ENCODE data around the gene ATCAY. TPM values are rescaled to one million over a fixed set of nuclear protein-coding genes. Genes with fewer than 3 reads are reported as not detected.

The ATCAY gene
- total RNA-seq, 1 donor from 2014 or later: not detected

DNA sequence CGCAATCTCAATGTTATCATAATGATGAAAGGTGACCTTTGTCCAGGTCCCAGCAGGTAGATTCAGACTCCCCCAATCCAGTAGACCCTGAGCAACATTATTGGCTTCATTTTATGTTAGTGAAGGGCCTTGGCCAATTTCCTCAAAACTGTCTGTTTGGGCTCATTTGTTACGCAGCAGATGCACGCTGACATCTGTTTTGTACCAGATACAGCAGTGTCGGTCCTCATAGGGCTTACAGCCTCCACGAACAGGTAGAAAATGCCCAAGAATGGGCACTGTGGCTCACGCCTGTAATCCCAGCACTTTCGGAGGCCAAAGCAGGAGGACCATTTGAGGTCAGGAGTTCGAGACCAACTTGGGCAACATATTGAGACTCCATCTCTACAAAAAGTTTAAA is 39.3 kb downstream of the ATCAY start:
- no peaks in the 10 kb centered on the region for H3K36me3 ChIP-seq
- intact Hi-C loops (cut with micrococcal nuclease): no loop called here
- no peaks in the 10 kb centered on the region for H3K4me1 ChIP-seq
- no peak overlapping the region for H3K4me3 ChIP-seq
- H3K27me3 ChIP-seq (ENCODE audit: low read depth): no peaks in the 10 kb centered on the region
- TF ChIP-seq, protein P1, sequence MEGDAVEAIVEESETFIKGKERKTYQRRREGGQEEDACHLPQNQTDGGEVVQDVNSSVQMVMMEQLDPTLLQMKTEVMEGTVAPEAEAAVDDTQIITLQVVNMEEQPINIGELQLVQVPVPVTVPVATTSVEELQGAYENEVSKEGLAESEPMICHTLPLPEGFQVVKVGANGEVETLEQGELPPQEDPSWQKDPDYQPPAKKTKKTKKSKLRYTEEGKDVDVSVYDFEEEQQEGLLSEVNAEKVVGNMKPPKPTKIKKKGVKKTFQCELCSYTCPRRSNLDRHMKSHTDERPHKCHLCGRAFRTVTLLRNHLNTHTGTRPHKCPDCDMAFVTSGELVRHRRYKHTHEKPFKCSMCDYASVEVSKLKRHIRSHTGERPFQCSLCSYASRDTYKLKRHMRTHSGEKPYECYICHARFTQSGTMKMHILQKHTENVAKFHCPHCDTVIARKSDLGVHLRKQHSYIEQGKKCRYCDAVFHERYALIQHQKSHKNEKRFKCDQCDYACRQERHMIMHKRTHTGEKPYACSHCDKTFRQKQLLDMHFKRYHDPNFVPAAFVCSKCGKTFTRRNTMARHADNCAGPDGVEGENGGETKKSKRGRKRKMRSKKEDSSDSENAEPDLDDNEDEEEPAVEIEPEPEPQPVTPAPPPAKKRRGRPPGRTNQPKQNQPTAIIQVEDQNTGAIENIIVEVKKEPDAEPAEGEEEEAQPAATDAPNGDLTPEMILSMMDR (IDR thresholded peaks at IDR 0.05; ENCODE audit: borderline replicate concordance): no peak
- no peak for DNase-seq
- H3K9me3 ChIP-seq (replicated peaks): peaks cover 33% of the 10 kb centered on the region
- H3K27ac ChIP-seq (replicated peaks): no peak overlapping the region

DNA sequence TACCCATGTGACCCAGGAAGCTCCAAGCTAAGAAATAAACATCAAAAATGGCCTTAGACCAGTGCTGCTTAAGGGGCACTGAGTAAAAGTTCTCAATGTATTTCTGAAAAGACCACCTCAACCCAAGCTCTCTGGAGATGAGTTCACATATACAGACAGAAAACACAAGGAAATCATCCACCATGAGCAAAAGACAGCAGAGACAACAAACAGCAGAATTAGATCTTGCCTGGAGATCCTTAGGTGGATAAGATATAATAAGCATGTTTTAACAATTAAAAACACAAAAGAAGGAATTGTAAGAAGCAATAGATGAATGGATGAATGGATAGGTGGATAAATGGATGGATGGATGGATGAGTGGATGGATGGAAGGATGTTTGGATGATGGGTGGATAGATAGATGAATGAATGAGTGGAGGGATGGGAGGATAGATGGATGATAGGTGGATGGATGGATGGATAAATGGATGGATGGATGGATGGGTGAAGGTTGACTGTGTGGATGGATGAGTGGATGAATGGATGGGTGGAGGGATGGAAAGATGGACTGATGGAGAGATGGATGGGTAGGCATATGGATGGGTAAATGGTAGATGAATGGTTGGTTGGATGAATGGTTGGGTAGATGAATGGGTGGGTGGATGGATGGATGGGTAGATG is 42.7 kb downstream of the ATCAY start:
- no peaks in the 10 kb centered on the region for H3K27me3 ChIP-seq (ENCODE audit: low read depth)
- intact Hi-C loops (cut with micrococcal nuclease): no loop called here
- no peaks in the 10 kb centered on the region for H3K4me1 ChIP-seq
- H3K4me3 ChIP-seq: no peak overlapping the region
- DNase-seq: no peak
- TF ChIP-seq, protein P1 (IDR thresholded peaks at IDR 0.05; ENCODE audit: borderline replicate concordance): no peak
- peaks cover 29% of the 10 kb centered on the region for H3K9me3 ChIP-seq (replicated peaks)
- no peak overlapping the region for H3K27ac ChIP-seq (replicated peaks)
- H3K36me3 ChIP-seq: no peaks in the 10 kb centered on the region

DNA sequence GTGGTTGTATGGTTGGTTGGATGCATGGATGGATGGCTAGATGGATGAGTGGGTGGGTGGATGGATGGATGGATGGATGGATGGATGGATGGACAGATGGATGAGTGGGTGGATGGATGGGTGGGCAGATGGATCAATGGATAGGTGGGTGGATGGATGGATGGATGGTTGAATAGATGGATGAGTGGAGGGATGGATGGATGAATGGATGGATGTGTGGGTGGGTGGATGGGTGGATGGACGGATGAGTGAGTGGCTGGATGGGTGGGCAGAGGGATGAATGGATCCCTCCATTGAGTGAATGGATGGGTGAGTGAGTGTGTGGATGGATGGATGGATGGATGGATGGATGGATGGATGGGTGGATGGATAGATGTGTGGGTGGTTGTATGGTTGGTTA is 43.4 kb downstream of the ATCAY start:
- intact Hi-C loops (cut with micrococcal nuclease): no loop called here
- Histone ChIP-seq H3K27ac (replicated peaks) (no peak overlapping the region), H3K9me3 (replicated peaks) (peaks cover 29% of the 10 kb centered on the region), H3K4me1 (no peaks in the 10 kb centered on the region), H3K27me3 (ENCODE audit: low read depth) (no peaks in the 10 kb centered on the region), H3K36me3 (no peaks in the 10 kb centered on the region), H3K4me3 (no peak overlapping the region)
- no peak for DNase-seq
- TF ChIP-seq, protein P1 (IDR thresholded peaks at IDR 0.05; ENCODE audit: borderline replicate concordance): no peak

DNA sequence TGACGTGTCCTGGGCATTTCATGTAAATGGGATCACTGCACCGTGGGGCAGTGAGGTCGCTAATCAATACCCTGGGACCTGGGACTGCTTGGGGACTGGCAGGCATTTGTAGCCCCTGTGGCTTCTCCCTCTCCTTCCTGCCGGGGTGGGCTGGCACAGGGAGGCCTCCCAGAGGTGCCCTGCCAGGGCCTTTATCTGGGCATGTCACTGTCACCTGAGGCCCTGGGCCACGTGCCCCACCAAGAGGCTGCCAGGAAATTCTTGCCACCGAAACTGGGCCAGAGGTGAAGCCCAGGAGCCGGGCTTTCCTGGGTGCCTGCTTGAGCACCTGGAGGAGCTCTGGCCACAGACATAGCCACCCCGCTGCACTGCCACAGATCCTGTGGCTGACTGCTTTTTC is 50.6 kb downstream of the ATCAY start:
- TF ChIP-seq, protein P1 (IDR thresholded peaks at IDR 0.05; ENCODE audit: borderline replicate concordance): no peak
- Histone ChIP-seq H3K4me1 (peaks cover 21% of the 10 kb centered on the region), H3K27me3 (ENCODE audit: low read depth) (peaks cover 39% of the 10 kb centered on the region), H3K4me3 (no peak overlapping the region), H3K36me3 (no peaks in the 10 kb centered on the region), H3K9me3 (replicated peaks) (no peaks in the 10 kb centered on the region), H3K27ac (replicated peaks) (peak overlapping the region; percentile 90)
- DNase-seq: peak; percentile 82
- intact Hi-C loops (cut with micrococcal nuclease): no loop called here

DNA sequence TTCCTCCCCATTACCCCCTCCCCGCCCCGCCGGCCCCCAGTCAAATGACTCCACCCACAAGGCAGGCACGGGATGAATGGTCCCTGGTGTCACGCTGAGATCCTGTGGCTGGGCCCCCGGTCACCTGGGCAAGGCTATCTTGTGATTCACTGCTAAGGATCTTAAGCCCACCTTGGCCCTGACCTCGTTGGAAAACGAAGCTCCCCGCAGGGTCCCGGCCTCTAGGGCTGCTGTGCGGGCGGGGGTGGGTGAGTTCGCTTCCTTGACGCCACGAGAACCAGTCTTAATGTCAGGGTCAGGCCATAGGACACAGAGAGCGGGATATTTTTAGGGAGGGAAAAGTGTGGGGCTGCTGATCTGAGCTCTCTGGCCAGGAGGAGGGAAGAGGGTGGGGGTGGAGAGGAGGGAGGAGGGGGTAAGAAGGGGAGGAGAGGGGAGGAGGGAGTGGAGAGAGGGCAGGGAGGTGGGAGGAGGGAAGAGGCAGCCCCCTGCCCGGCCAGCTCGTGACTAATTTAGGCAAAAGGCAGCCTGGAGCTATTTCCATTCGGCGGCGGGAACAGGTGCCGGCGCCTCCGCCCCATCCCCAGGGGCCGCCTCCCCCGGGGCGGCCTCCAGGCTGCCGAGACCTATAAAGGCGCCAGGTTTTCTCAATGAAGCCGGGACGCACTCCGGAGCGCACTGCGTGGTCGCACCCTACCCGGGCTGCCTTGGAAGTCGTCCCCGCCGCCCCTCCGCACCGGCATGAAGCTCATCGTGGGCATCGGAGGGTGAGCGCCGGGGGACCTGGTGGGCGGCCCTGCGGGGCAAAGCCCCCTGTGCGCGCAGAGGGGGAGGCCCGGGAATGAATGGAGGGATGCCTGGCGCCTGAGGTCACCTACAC is 52.7 kb downstream of the ATCAY start, which contains the start of gene NMRK2:
Gene NMRK2 (plus strand): TSS at position 139 of the 880 bp plus-strand sequence. CDS start 603 bp downstream, at position 742.
- TF ChIP-seq, protein P1 (IDR thresholded peaks at IDR 0.05; ENCODE audit: borderline replicate concordance): no peak
- Histone ChIP-seq H3K27me3 (ENCODE audit: low read depth) (peaks cover 39% of the 10 kb centered on the region), H3K4me3 (peak within 1 kb of the TSS; percentile 67), H3K4me1 (peaks cover 21% of the 10 kb centered on the region), H3K9me3 (replicated peaks) (no peaks in the 10 kb centered on the region), H3K36me3 (no peaks in the 10 kb centered on the region), H3K27ac (replicated peaks) (peak within 1 kb of the TSS; percentile 90)
- intact Hi-C loops (cut with micrococcal nuclease): no loop called here
- DNase-seq: peak; percentile 66

Measured in left ventricle myocardium inferior (tissue), 1 donor.